ENCODE measurements around the gene SLC35F3.
"Not testable (repeated sequence)": the region's sequence is repeated elsewhere in the genome, so short reads cannot be mapped to it uniquely, and the experiment has no call there.

SLC35F3 gene

GRCh38 chr1:234136073-234136472, 231.6 kb downstream of the SLC35F3 start:
- in situ Hi-C loops (cut with HindIII; ENCODE audit: low sequenced_read_pairs): no loop called here

GRCh38 chr1:234139966-234140365, 235.5 kb downstream of the SLC35F3 start:
- in situ Hi-C loops (cut with HindIII; ENCODE audit: low sequenced_read_pairs): no loop called here

- in situ Hi-C loops (cut with HindIII; ENCODE audit: low sequenced_read_pairs): no loop called here
These were observed 235.9 kb downstream of the SLC35F3 start for GRCh38 chr1:234140388-234140787.

GRCh38 chr1:234141006-234141405, 236.5 kb downstream of the SLC35F3 start:
- in situ Hi-C loops (cut with HindIII; ENCODE audit: low sequenced_read_pairs): no loop called here

GRCh38 chr1:234143681-234144080, 239.2 kb downstream of the SLC35F3 start:
- in situ Hi-C loops (cut with HindIII; ENCODE audit: low sequenced_read_pairs): no loop called here

- in situ Hi-C loops (cut with HindIII; ENCODE audit: low sequenced_read_pairs): no loop called here
These were observed 240.4 kb downstream of the SLC35F3 start for GRCh38 chr1:234144901-234145300.

- in situ Hi-C loops (cut with HindIII; ENCODE audit: low sequenced_read_pairs): no loop called here
These were observed 243.9 kb downstream of the SLC35F3 start for GRCh38 chr1:234148350-234148749.

- in situ Hi-C loops (cut with HindIII; ENCODE audit: low sequenced_read_pairs): no loop called here
These were observed 244.3 kb downstream of the SLC35F3 start for GRCh38 chr1:234148816-234149215.

GRCh38 chr1:234149217-234149616, 244.7 kb downstream of the SLC35F3 start:
- in situ Hi-C loops (cut with HindIII; ENCODE audit: low sequenced_read_pairs): no loop called here

GRCh38 chr1:234150892-234151291, 246.4 kb downstream of the SLC35F3 start:
- in situ Hi-C loops (cut with HindIII; ENCODE audit: low sequenced_read_pairs): no loop called here

- in situ Hi-C loops (cut with HindIII; ENCODE audit: low sequenced_read_pairs): not testable (repeated sequence)
These were observed 247.9 kb downstream of the SLC35F3 start for GRCh38 chr1:234152344-234152743.

GRCh38 chr1:234154320-234155251, 250.1 kb downstream of the SLC35F3 start:
- in situ Hi-C loops (cut with HindIII; ENCODE audit: low sequenced_read_pairs): no loop called here

GRCh38 chr1:234162661-234163060, 258.2 kb downstream of the SLC35F3 start:
- in situ Hi-C loops (cut with HindIII; ENCODE audit: low sequenced_read_pairs): no loop called here

GRCh38 chr1:234163267-234163919, 258.9 kb downstream of the SLC35F3 start:
- in situ Hi-C loops (cut with HindIII; ENCODE audit: low sequenced_read_pairs): no loop called here

- in situ Hi-C loops (cut with HindIII; ENCODE audit: low sequenced_read_pairs): no loop called here
These were observed 259.7 kb downstream of the SLC35F3 start for GRCh38 chr1:234164098-234164709.

- in situ Hi-C loops (cut with HindIII; ENCODE audit: low sequenced_read_pairs): no loop called here
These were observed 263.7 kb downstream of the SLC35F3 start for GRCh38 chr1:234168061-234168724.

GRCh38 chr1:234169161-234169849, 264.8 kb downstream of the SLC35F3 start:
- in situ Hi-C loops (cut with HindIII; ENCODE audit: low sequenced_read_pairs): no loop called here

GRCh38 chr1:234170067-234170466, 265.6 kb downstream of the SLC35F3 start:
- in situ Hi-C loops (cut with HindIII; ENCODE audit: low sequenced_read_pairs): no loop called here

GRCh38 chr1:234170622-234171021, 266.1 kb downstream of the SLC35F3 start:
- in situ Hi-C loops (cut with HindIII; ENCODE audit: low sequenced_read_pairs): no loop called here

GRCh38 chr1:234173968-234174367, 269.5 kb downstream of the SLC35F3 start:
- in situ Hi-C loops (cut with HindIII; ENCODE audit: low sequenced_read_pairs): no loop called here

GRCh38 chr1:234175363-234175762, 270.9 kb downstream of the SLC35F3 start:
- in situ Hi-C loops (cut with HindIII; ENCODE audit: low sequenced_read_pairs): no loop called here

All from DLD1 (cell line).